ENCODE measurements around the gene PTK6.

Gene PTK6

GRCh38 chr20:63529180-63529860 is 7.9 kb downstream of the PTK6 start:
- Mint-ChIP-seq H3K27me3 (peaks cover 25% of the 10 kb centered on the region), H3K36me3 (ENCODE audit: low read depth) (peaks cover 22% of the 10 kb centered on the region), H3K4me1 (ENCODE audit: low read depth) (peaks cover 8% of the 10 kb centered on the region), H3K4me3 (no peak overlapping the region), H3K9me3 (no peaks in the 10 kb centered on the region), H3K27ac (no peak overlapping the region)
- intact Hi-C loops (cut with micrococcal nuclease): no loop called here

- H3K4me1 Mint-ChIP-seq (ENCODE audit: low read depth): peaks cover 20% of the 10 kb centered on the region
- H3K27me3 Mint-ChIP-seq: peaks cover 30% of the 10 kb centered on the region
- H3K4me3 Mint-ChIP-seq: no peak overlapping the region
- H3K36me3 Mint-ChIP-seq (ENCODE audit: low read depth): peaks cover 39% of the 10 kb centered on the region
- intact Hi-C loops (cut with micrococcal nuclease): no loop called here
- no peak overlapping the region for H3K27ac Mint-ChIP-seq
- peaks cover 16% of the 10 kb centered on the region for H3K9me3 Mint-ChIP-seq
Measured at GRCh38 chr20:63527184-63527583, 10.0 kb downstream of the PTK6 start.

GRCh38 chr20:63525971-63526370 is 11.2 kb downstream of the PTK6 start:
- no peak overlapping the region for H3K4me3 Mint-ChIP-seq
- peaks cover 29% of the 10 kb centered on the region for H3K4me1 Mint-ChIP-seq (ENCODE audit: low read depth)
- intact Hi-C loops (cut with micrococcal nuclease): no loop called here
- no peak overlapping the region for H3K27ac Mint-ChIP-seq
- H3K36me3 Mint-ChIP-seq (ENCODE audit: low read depth): peaks cover 46% of the 10 kb centered on the region
- peaks cover 29% of the 10 kb centered on the region for H3K27me3 Mint-ChIP-seq
- peaks cover 16% of the 10 kb centered on the region for H3K9me3 Mint-ChIP-seq

- peaks cover 16% of the 10 kb centered on the region for H3K9me3 Mint-ChIP-seq
- peaks cover 29% of the 10 kb centered on the region for H3K4me1 Mint-ChIP-seq (ENCODE audit: low read depth)
- no peak overlapping the region for H3K4me3 Mint-ChIP-seq
- H3K27me3 Mint-ChIP-seq: peaks cover 25% of the 10 kb centered on the region
- no peak overlapping the region for H3K27ac Mint-ChIP-seq
- peaks cover 48% of the 10 kb centered on the region for H3K36me3 Mint-ChIP-seq (ENCODE audit: low read depth)
- intact Hi-C loops (cut with micrococcal nuclease): no loop called here
Measured at GRCh38 chr20:63525185-63525584, 12.0 kb downstream of the PTK6 start.

- H3K4me1 Mint-ChIP-seq (ENCODE audit: low read depth): peaks cover 40% of the 10 kb centered on the region
- H3K36me3 Mint-ChIP-seq (ENCODE audit: low read depth): peaks cover 40% of the 10 kb centered on the region
- H3K4me3 Mint-ChIP-seq: no peak overlapping the region
- H3K9me3 Mint-ChIP-seq: peaks cover 16% of the 10 kb centered on the region
- intact Hi-C loops (cut with micrococcal nuclease): no loop called here
- H3K27ac Mint-ChIP-seq: no peak overlapping the region
- peaks cover 29% of the 10 kb centered on the region for H3K27me3 Mint-ChIP-seq
Measured at GRCh38 chr20:63522981-63523611, 14.1 kb downstream of the PTK6 start.

- H3K4me1 Mint-ChIP-seq (ENCODE audit: low read depth): peaks cover 40% of the 10 kb centered on the region
- intact Hi-C loops (cut with micrococcal nuclease): no loop called here
- peaks cover 16% of the 10 kb centered on the region for H3K9me3 Mint-ChIP-seq
- H3K27ac Mint-ChIP-seq: peak overlapping the region; percentile 22
- H3K27me3 Mint-ChIP-seq: peaks cover 38% of the 10 kb centered on the region
- peaks cover 39% of the 10 kb centered on the region for H3K36me3 Mint-ChIP-seq (ENCODE audit: low read depth)
- peak overlapping the region; percentile 51 for H3K4me3 Mint-ChIP-seq
Measured at GRCh38 chr20:63522091-63522868, 14.9 kb downstream of the PTK6 start.

DNA sequence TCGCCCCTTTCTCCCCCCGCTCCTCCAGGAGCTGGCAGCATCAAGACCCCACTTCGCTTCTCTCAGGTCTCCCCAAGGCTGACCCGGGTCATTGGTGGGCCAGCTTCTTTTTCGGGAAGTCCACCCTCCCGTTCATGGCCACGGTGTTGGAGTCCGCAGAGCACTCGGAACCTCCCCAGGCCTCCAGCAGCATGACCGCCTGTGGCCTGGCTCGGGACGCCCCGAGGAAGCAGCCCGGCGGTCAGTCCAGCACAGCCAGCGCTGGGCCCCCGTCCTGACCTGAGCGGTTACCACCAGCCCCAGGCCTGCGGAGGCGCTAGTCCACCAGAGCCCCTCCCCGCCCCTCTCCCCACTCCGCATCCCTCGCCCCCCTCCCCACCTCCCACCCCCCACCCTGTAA is 15.6 kb downstream of the PTK6 start:
- intact Hi-C loops (cut with micrococcal nuclease): loop anchor here (2.0 kb wide), 1 partner anchor 15 kb away; the partner anchor contains the start of gene PTK6
- Mint-ChIP-seq H3K9me3 (peaks cover 16% of the 10 kb centered on the region), H3K27me3 (peaks cover 38% of the 10 kb centered on the region), H3K27ac (peak overlapping the region; percentile 85), H3K4me3 (peak overlapping the region; percentile 81), H3K36me3 (ENCODE audit: low read depth) (peaks cover 33% of the 10 kb centered on the region), H3K4me1 (ENCODE audit: low read depth) (peaks cover 40% of the 10 kb centered on the region)

GRCh38 chr20:63520934-63521601 is 16.1 kb downstream of the PTK6 start:
- H3K27me3 Mint-ChIP-seq: peaks cover 35% of the 10 kb centered on the region
- peaks cover 33% of the 10 kb centered on the region for H3K36me3 Mint-ChIP-seq (ENCODE audit: low read depth)
- H3K9me3 Mint-ChIP-seq: peaks cover 16% of the 10 kb centered on the region
- intact Hi-C loops (cut with micrococcal nuclease): loop anchor here (2.0 kb wide), 1 partner anchor 16 kb away; the partner anchor contains the start of gene PTK6
- peaks cover 38% of the 10 kb centered on the region for H3K4me1 Mint-ChIP-seq (ENCODE audit: low read depth)
- H3K27ac Mint-ChIP-seq: peak overlapping the region; percentile 85
- peak overlapping the region; percentile 81 for H3K4me3 Mint-ChIP-seq

GRCh38 chr20:63520504-63520933 is 16.7 kb downstream of the PTK6 start, which contains the start of gene PPDPF:
PPDPF (plus strand) TSS chr20:63520765; CDS start chr20:63521309, 544 bp downstream.
- Mint-ChIP-seq H3K4me3 (peak within 1 kb of the TSS; percentile 81), H3K9me3 (peaks cover 16% of the 10 kb centered on the region), H3K27ac (peak within 1 kb of the TSS; percentile 85), H3K27me3 (peaks cover 39% of the 10 kb centered on the region), H3K36me3 (ENCODE audit: low read depth) (peaks cover 33% of the 10 kb centered on the region), H3K4me1 (ENCODE audit: low read depth) (peaks cover 32% of the 10 kb centered on the region)
- intact Hi-C loops (cut with micrococcal nuclease): loop anchor here (2.0 kb wide), 1 partner anchor 16 kb away; the partner anchor contains the start of gene PTK6

DNA sequence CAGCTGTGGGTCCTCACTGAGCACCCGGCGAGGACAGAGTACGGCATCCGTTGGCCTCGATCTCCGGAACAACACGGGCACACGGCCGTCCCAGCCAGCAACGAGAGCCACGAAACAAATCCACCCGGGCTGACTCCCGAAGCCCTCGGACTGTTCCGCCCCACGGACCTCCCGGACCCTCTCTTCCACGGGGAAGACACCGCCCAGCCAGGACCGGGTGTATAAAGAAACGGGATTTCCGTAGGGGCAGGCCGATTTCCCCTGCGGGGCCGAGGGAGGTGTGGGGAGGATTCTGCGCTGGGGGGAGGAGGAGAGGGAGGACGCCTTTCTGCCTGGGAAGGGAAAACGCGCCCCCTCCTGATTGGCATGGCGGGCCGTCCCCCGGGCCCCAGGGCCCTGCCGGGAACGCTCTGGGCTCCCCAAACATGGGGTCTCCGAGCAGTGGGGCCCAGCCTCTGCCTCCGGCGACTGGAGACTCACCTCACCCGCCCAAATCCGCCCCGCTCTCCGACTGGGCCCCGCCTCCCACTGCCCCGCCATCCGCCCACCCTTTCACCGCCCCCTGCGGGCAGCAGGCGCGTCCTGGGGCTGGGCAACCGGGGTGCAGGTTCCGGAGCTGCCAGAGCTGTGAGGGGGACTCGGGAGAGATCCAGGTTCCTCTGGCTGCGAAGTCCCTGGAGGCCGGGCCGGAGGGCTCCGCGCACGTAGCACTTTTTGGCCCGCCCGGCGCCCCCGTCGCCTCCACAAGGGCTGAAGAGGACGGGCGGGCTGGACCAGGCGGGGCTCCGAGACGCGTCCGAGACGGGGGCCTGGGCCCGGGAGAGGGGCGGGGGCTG is 17.3 kb downstream of the PTK6 start:
- intact Hi-C loops (cut with micrococcal nuclease): loop anchor here (2.0 kb wide), 1 partner anchor 17 kb away; the partner anchor contains the start of gene PTK6
- Mint-ChIP-seq H3K36me3 (ENCODE audit: low read depth) (peaks cover 33% of the 10 kb centered on the region), H3K4me1 (ENCODE audit: low read depth) (peaks cover 32% of the 10 kb centered on the region)

DNA sequence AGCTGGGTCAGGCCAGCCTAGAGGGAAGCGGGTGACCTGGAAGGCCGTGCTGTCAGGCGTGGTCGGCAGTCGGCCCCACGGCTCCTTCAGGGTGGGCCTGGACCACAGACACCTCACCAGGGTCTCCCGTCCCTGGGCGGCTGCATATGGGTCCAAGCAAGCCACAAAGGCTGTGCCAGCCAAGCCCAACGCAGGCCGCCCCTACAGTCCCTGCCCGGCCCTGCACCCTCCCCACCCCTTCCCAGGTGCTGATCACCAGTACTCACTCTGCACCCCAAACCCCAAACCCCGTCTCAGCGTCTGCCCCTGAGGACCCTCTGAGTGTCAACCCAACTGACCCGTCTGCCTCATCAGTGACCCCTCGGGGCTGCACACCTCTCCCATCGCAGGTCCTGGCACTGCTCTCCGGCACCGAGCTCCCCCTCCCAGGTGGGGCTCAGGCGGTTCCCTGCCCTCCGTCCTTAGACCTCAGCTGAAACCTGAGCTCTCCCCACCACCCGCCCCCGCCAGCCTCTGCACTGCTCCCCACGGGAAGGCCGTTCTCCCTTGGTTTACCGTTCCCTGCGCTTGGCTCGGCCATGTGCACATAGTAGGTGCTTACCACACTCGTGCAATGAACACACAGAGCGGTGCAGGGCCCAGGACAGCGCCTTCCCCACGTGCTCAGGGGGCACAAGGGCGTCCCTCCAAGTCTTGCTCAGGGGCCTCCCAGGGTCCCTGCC is 18.1 kb downstream of the PTK6 start:
- Mint-ChIP-seq H3K4me1 (ENCODE audit: low read depth) (peaks cover 32% of the 10 kb centered on the region), H3K27ac (peak overlapping the region; percentile 17), H3K4me3 (peak overlapping the region; percentile 69), H3K9me3 (peaks cover 28% of the 10 kb centered on the region), H3K36me3 (ENCODE audit: low read depth) (peaks cover 33% of the 10 kb centered on the region), H3K27me3 (peaks cover 48% of the 10 kb centered on the region)
- intact Hi-C loops (cut with micrococcal nuclease): no loop called here

More for the DNA sequence above, 17.3 kb downstream of the PTK6 start:
- Mint-ChIP-seq H3K27ac (peak overlapping the region; percentile 17), H3K27me3 (peaks cover 45% of the 10 kb centered on the region), H3K4me3 (peak overlapping the region; percentile 69), H3K9me3 (peaks cover 21% of the 10 kb centered on the region)

- intact Hi-C loops (cut with micrococcal nuclease): no loop called here
- peaks cover 23% of the 10 kb centered on the region for H3K9me3 Mint-ChIP-seq
- peaks cover 50% of the 10 kb centered on the region for H3K27me3 Mint-ChIP-seq
- H3K36me3 Mint-ChIP-seq (ENCODE audit: low read depth): peaks cover 26% of the 10 kb centered on the region
- H3K4me1 Mint-ChIP-seq (ENCODE audit: low read depth): peaks cover 27% of the 10 kb centered on the region
- no peak overlapping the region for H3K27ac Mint-ChIP-seq
- H3K4me3 Mint-ChIP-seq: no peak overlapping the region
Measured at GRCh38 chr20:63518351-63518861, 18.8 kb downstream of the PTK6 start.
